CD4-positive, alpha-beta T cell treated with Interleukin-6 at 100 ng/mL for 8 hours (primary cell): ENCODE measurements around the gene VN1R5.

Experiments used
- DNase-seq: peaks from one replicate; pipeline ENCODE4 v3.0.0-alpha.2; 2020; ENCODE audit warnings: mixed read lengths, low spot score

The VN1R5 gene

GRCh38 chr1:247301176-247301540 is 45.3 kb downstream of the VN1R5 start:
- no peak for DNase-seq

GRCh38 chr1:247303216-247303615 is 47.3 kb downstream of the VN1R5 start:
- no peak for DNase-seq

- DNase-seq, result no peak
These were observed 48.2 kb downstream of the VN1R5 start for GRCh38 chr1:247304031-247304430.
